Spleen (tissue), 11 donors: ENCODE results near the gene SLC28A1. TPM values are rescaled to one million over a fixed set of nuclear protein-coding genes. Genes with fewer than 3 reads are reported as not detected.

Source experiments
- DNase-seq: peaks from one replicate; pipeline ENCODE4 v3.0.0-alpha.2; 2020
- H3K27ac ChIP-seq, 8 donors: fragments of 200-600 bp; sonication (generic) in 7 of 8; 1 replicate in 4 of 8; 2 replicates in 4 of 8; pipeline versions ENCODE4 v1.5.0 to v1.8.0; 2016 to 2021; ENCODE audit warnings: inconsistent platforms in 4 of 8, mild to moderate bottlenecking in 4 of 8, moderate library complexity in 1 of 8
- H3K27me3 ChIP-seq, 7 donors: fragments of 200-600 bp; sonication (generic) in 6 of 7; replicated peaks in 1 of 7; 1 replicate in 4 of 7; 2 replicates in 3 of 7; pipeline versions ENCODE4 v1.5.0 to v1.8.0; 2016 to 2021; ENCODE audit warnings: inconsistent platforms in 3 of 7, mild to moderate bottlenecking in 1 of 7
- H3K36me3 ChIP-seq, 6 donors: fragments of 200-600 bp; sonication (generic) in 5 of 6; 1 replicate in 4 of 6; 2 replicates in 2 of 6; pipeline versions ENCODE4 v1.5.0 to v1.8.0; 2016 to 2021; ENCODE audit warnings: inconsistent platforms in 2 of 6
- H3K4me1 ChIP-seq, 6 donors: fragments of 200-600 bp; sonication (generic) in 5 of 6; 1 replicate in 3 of 6; 2 replicates in 3 of 6; pipeline versions ENCODE4 v1.5.0 to v1.8.0; 2016 to 2021; ENCODE audit warnings: inconsistent platforms in 3 of 6
- H3K4me3 ChIP-seq, 8 donors: fragments of 200-600 bp; sonication (generic) in 7 of 8; 1 replicate in 4 of 8; 2 replicates in 4 of 8; pipeline versions ENCODE4 v1.5.0 to v1.8.0; 2016 to 2021; ENCODE audit warnings: inconsistent platforms in 4 of 8, mild to moderate bottlenecking in 4 of 8, moderate library complexity in 2 of 8
- H3K9me3 ChIP-seq, 8 donors: fragments of 200-600 bp; sonication (generic) in 7 of 8; 1 replicate in 4 of 8; 2 replicates in 4 of 8; pipeline versions ENCODE4 v1.5.0 to v1.8.0; 2016 to 2021; ENCODE audit warnings: inconsistent platforms in 4 of 8
- POLR2A ChIP-seq, 3 donors: fragments of 450-650 bp; IDR thresholded peaks; one replicate each; pipeline ENCODE4 v1.5.1; 2017; ENCODE audit warnings: antibody characterized with exemption in 3 of 3, mild to moderate bottlenecking in 1 of 3
- POLR2AphosphoS5 ChIP-seq, 3 donors: sonication (generic); formaldehyde crosslinking; IDR thresholded peaks; one replicate each; pipeline ENCODE4 v1.5.1; 2017; ENCODE audit warnings: antibody characterized with exemption in 3 of 3
- WGBS, 5 donors: extraction: QIAGEN DNeasy Blood & Tissue Kit in 3 of 5; methylation state at CpG; one replicate each; pipeline versions ENCODE4 v1.1.5 to v1.1.7; 2013 to 2018; 5-methylcytosine and 5-hydroxymethylcytosine counted together
- intact Hi-C: fragments of 100-400 bp; cut with DNase I; formaldehyde crosslinking; loops from one replicate; pipeline ENCODE4 v1.15.0; 2023; ENCODE audit warnings: low total_unique reads
- polyA plus RNA-seq, 3 donors: library from polyadenylated mRNA; stranded (reverse); fragments of 200-250 nt; gene quantifications; one replicate each; pipeline ENCODE4 v1.2.1, GENCODE V29; 2013
- total RNA-seq, 7 donors: library from RNA; depleted of rRNA in 3 of 7; stranded (reverse); fragments of >200 nt in 3 of 7; fragmentation: NEBNext Ultra II Directional in 4 of 7; extraction: Animal tissue kit (Norgen Biotek cat#: 25700) in 4 of 7; gene quantifications; one replicate each; pipeline versions ENCODE4 v1.1.0 to v1.2.1, GENCODE V29; 2016 to 2021
- TF ChIP-seq, protein P1 (sequence below), 11 experiments: fragments of 200-600 bp in 7 of 11; fragments of 450-650 bp in 4 of 11; sonication (generic) in 4 of 11; IDR thresholded peaks in 8 of 11; conservative IDR thresholded peaks in 3 of 11; 1 replicate in 7 of 11; 2 replicates in 4 of 11; pipeline versions ENCODE4 v1.4.0 to v1.8.0; 2016 to 2021; ENCODE audit warnings: antibody characterized with exemption in 11 of 11, inconsistent platforms in 4 of 11, mild to moderate bottlenecking in 1 of 11
- donor health status: healthy with polysubstance abuse.
- donor health status: DM: no; HTN: no; CAD: no; lungs with moderate emphysema.
- donor health status: DM: no; HTN: no; CAD: no.
- donor health status: Bipolar disorder and iron deficiency.
- donor health status: healthy.
- donor health status: DM: no; HTN: no; CAD: no.
- donor health status: DM: yes; HTN: yes; CAD: no.

Gene SLC28A1
- total and polyA plus RNA-seq, 10 donors, result 0.10 to 0.29 (median 0.16) TPM; not detected in 7

GRCh38 chr15:84968301-84968700 lies 83.8 kb downstream of the SLC28A1 start:
- peaks cover 0 to 12% (median 3%) of the 10 kb centered on the region in 8 donors for H3K9me3 ChIP-seq
- TF ChIP-seq, protein P1, sequence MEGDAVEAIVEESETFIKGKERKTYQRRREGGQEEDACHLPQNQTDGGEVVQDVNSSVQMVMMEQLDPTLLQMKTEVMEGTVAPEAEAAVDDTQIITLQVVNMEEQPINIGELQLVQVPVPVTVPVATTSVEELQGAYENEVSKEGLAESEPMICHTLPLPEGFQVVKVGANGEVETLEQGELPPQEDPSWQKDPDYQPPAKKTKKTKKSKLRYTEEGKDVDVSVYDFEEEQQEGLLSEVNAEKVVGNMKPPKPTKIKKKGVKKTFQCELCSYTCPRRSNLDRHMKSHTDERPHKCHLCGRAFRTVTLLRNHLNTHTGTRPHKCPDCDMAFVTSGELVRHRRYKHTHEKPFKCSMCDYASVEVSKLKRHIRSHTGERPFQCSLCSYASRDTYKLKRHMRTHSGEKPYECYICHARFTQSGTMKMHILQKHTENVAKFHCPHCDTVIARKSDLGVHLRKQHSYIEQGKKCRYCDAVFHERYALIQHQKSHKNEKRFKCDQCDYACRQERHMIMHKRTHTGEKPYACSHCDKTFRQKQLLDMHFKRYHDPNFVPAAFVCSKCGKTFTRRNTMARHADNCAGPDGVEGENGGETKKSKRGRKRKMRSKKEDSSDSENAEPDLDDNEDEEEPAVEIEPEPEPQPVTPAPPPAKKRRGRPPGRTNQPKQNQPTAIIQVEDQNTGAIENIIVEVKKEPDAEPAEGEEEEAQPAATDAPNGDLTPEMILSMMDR (IDR thresholded peaks at IDR 0.05 in 8 of 11, conservative IDR thresholded peaks at IDR 0.05 in 3 of 11), result no peak
- TF ChIP-seq POLR2A (IDR thresholded peaks at IDR 0.05) (no peak), POLR2AphosphoS5 (IDR thresholded peaks at IDR 0.05) (no peak)
- H3K36me3 ChIP-seq, result no peaks in the 10 kb centered on the region
- no peak overlapping the region for H3K27ac ChIP-seq
- no peaks in the 10 kb centered on the region for H3K4me1 ChIP-seq
- H3K27me3 ChIP-seq, result no peaks in the 10 kb centered on the region
- WGBS, 5 donors, result 89 to 95% (median 91%) methylated on average over 3 of the region's 3 CpGs
- no peak for DNase-seq
- intact Hi-C loops, result no loop called here
- H3K4me3 ChIP-seq, result no peak overlapping the region

GRCh38 chr15:84969257-84969656 lies 84.8 kb downstream of the SLC28A1 start:
- H3K27me3 ChIP-seq, result no peaks in the 10 kb centered on the region
- no peak for DNase-seq
- TF ChIP-seq, protein P1 (IDR thresholded peaks at IDR 0.05 in 8 of 11, conservative IDR thresholded peaks at IDR 0.05 in 3 of 11), result no peak
- no peak for TF ChIP-seq POLR2AphosphoS5 (IDR thresholded peaks at IDR 0.05)
- TF ChIP-seq POLR2A (IDR thresholded peaks at IDR 0.05), result no peak
- no peaks in the 10 kb centered on the region for H3K36me3 ChIP-seq
- peaks cover 0 to 12% (median 3%) of the 10 kb centered on the region in 8 donors for H3K9me3 ChIP-seq
- WGBS, 5 donors, result 68 to 80% (median 74%) methylated on average over 5 to 6 of the region's 6 CpGs
- no peak overlapping the region for H3K27ac ChIP-seq
- no peaks in the 10 kb centered on the region for H3K4me1 ChIP-seq
- intact Hi-C loops, result no loop called here
- no peak overlapping the region for H3K4me3 ChIP-seq

DNA sequence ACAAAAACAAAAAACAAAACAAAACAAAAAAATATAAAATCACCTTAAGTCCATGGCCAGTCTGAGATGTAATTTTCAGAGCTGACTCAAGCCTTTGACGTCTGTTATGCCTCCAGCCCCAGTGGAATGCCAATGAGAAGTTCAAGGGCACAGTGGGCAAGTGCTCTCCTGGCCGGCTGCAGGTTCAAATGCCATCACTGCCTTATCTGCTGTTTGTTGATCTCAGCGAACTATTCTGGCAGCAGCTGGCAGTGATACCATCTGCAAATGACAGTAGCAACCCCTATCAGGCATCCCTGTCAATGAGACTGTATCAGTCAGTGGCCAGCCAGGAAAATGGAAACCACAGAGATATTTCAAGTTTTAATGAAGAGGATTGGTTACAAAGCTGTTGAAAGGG lies 86.4 kb downstream of the SLC28A1 start:
- Histone ChIP-seq H3K4me1 (no peaks in the 10 kb centered on the region), H3K4me3 (no peak overlapping the region), H3K27me3 (no peaks in the 10 kb centered on the region), H3K36me3 (no peaks in the 10 kb centered on the region), H3K27ac (no peak overlapping the region), H3K9me3 (peaks cover 0 to 3% (median 0%) of the 10 kb centered on the region in 8 donors)
- TF ChIP-seq POLR2A (IDR thresholded peaks at IDR 0.05) (no peak), POLR2AphosphoS5 (IDR thresholded peaks at IDR 0.05) (no peak)
- intact Hi-C loops, result no loop called here
- DNase-seq, result no peak
- 63 to 83% (median 76%) methylated on average over 3 of the region's 3 CpGs for WGBS, 5 donors

DNA sequence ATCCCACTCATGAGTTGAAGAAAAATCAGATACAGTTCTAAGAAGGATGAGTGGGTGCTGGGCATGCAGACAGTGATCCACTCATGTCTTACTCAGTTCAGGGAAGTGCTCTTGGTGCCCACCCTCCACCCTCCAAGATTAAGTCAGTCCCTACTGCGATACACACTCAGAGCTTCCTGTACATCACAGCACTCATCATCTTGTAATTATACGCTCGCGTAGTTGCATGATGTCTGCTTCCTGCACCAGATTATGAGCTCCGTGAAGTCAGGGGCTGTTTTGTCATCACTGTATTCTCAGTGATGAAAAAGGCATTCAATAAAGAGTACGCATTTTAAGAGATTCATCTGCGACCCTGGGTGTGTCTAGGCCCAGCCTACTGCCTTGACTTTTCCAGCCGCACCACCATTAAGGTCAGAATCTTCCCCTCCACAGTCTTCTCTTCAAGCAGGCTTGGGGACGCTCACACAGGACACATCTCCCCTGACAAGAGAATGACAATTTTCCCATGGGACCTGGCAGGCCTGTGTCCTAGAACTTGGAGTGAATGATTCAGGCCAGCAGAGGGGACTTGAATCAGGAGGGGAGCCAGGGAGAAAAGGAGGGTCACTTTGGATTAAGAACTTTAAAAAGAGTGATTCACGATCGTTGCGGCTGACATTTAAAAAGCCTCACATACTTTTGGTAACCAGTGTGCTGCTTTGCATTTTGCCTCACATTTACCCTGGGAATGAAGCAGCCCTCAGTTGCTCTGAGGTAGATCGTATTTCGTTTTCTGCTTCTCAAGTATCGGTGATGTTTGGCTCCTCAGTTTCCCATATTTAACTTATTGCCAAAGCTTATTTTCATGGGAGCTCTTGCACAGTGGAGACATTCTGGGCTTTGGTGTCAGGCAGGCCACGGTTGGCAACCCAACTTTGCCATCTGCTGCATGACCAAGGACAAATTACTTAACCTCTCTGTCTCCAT lies 89.3 kb downstream of the SLC28A1 start:
- peaks cover 0 to 3% (median 0%) of the 10 kb centered on the region in 6 donors for H3K4me1 ChIP-seq
- no peak for TF ChIP-seq POLR2AphosphoS5 (IDR thresholded peaks at IDR 0.05)
- TF ChIP-seq, protein P1 (IDR thresholded peaks at IDR 0.05 in 8 of 11, conservative IDR thresholded peaks at IDR 0.05 in 3 of 11), result no peak
- no peaks in the 10 kb centered on the region for H3K36me3 ChIP-seq
- no peak for DNase-seq
- no peaks in the 10 kb centered on the region for H3K27me3 ChIP-seq
- no peak overlapping the region for H3K27ac ChIP-seq
- H3K4me3 ChIP-seq, result no peak overlapping the region
- H3K9me3 ChIP-seq, result no peaks in the 10 kb centered on the region
- 82 to 88% (median 85%) methylated on average over 16 of the region's 16 CpGs for WGBS, 5 donors
- intact Hi-C loops, result no loop called here
